ENCODE data around the gene GRK6. TPM values are rescaled to one million over a fixed set of nuclear protein-coding genes. Genes with fewer than 3 reads are reported as not detected.

The GRK6 gene
- total and polyA plus RNA-seq, 9 of the 15 experiments (the other 6 are each of a cell fraction or from before 2014, with no cell fraction given): 0.63 to 122 (median 44.5) TPM

DNA sequence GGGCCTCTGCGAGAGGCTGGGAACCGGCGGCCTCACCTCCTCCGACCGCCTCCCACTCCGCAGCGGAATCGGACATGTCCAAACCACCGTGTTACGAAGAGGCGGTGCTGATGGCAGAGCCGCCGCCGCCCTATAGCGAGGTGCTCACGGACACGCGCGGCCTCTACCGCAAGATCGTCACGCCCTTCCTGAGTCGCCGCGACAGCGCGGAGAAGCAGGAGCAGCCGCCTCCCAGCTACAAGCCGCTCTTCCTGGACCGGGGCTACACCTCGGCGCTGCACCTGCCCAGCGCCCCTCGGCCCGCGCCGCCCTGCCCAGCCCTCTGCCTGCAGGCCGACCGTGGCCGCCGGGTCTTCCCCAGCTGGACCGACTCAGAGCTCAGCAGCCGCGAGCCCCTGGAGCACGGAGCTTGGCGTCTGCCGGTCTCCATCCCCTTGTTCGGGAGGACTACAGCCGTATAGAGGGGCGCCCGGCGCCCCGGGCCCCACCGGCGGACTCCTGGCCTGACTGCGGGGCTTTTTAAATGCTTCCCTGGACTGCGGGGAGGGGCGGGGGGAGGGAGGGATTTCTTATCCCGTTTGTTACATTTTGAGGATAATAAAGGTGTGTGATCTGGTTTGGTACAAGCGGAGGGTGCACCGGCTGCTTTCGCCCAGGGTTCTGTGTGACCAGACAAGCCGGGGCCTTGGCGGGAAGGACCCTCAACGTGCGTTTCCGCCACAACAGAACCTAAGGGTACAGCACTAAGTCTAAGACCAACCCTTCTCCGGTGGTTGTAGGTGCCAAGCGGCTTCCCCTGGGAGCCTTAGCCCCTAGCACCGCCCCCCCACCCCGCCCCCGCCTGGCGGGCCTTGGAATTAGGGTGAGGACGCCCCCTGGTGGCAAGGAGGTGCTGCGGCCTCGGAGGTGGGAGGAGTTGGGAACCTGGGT lies 29.4 kb downstream of the GRK6 start (continued):
- TF ChIP-seq, protein P1, sequence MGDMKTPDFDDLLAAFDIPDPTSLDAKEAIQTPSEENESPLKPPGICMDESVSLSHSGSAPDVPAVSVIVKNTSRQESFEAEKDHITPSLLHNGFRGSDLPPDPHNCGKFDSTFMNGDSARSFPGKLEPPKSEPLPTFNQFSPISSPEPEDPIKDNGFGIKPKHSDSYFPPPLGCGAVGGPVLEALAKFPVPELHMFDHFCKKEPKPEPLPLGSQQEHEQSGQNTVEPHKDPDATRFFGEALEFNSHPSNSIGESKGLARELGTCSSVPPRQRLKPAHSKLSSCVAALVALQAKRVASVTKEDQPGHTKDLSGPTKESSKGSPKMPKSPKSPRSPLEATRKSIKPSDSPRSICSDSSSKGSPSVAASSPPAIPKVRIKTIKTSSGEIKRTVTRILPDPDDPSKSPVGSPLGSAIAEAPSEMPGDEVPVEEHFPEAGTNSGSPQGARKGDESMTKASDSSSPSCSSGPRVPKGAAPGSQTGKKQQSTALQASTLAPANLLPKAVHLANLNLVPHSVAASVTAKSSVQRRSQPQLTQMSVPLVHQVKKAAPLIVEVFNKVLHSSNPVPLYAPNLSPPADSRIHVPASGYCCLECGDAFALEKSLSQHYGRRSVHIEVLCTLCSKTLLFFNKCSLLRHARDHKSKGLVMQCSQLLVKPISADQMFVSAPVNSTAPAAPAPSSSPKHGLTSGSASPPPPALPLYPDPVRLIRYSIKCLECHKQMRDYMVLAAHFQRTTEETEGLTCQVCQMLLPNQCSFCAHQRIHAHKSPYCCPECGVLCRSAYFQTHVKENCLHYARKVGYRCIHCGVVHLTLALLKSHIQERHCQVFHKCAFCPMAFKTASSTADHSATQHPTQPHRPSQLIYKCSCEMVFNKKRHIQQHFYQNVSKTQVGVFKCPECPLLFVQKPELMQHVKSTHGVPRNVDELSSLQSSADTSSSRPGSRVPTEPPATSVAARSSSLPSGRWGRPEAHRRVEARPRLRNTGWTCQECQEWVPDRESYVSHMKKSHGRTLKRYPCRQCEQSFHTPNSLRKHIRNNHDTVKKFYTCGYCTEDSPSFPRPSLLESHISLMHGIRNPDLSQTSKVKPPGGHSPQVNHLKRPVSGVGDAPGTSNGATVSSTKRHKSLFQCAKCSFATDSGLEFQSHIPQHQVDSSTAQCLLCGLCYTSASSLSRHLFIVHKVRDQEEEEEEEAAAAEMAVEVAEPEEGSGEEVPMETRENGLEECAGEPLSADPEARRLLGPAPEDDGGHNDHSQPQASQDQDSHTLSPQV (IDR thresholded peaks at IDR 0.05): 0 out of 2 replicates have a peak, but pooled peaks have one; percentile 26
- TF ChIP-seq, protein P2, sequence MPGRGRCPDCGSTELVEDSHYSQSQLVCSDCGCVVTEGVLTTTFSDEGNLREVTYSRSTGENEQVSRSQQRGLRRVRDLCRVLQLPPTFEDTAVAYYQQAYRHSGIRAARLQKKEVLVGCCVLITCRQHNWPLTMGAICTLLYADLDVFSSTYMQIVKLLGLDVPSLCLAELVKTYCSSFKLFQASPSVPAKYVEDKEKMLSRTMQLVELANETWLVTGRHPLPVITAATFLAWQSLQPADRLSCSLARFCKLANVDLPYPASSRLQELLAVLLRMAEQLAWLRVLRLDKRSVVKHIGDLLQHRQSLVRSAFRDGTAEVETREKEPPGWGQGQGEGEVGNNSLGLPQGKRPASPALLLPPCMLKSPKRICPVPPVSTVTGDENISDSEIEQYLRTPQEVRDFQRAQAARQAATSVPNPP (IDR thresholded peaks at IDR 0.05; ENCODE audit: borderline replicate concordance, insufficient read depth, insufficient read length): no peak
- TF ChIP-seq, protein P3, sequence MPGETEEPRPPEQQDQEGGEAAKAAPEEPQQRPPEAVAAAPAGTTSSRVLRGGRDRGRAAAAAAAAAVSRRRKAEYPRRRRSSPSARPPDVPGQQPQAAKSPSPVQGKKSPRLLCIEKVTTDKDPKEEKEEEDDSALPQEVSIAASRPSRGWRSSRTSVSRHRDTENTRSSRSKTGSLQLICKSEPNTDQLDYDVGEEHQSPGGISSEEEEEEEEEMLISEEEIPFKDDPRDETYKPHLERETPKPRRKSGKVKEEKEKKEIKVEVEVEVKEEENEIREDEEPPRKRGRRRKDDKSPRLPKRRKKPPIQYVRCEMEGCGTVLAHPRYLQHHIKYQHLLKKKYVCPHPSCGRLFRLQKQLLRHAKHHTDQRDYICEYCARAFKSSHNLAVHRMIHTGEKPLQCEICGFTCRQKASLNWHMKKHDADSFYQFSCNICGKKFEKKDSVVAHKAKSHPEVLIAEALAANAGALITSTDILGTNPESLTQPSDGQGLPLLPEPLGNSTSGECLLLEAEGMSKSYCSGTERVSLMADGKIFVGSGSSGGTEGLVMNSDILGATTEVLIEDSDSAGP (CRISPR knock-in tag; IDR thresholded peaks at IDR 0.05): no peak
- peak; percentile 44; the same call in 1 of the 2 replicates for TF ChIP-seq KLF16 (IDR thresholded peaks at IDR 0.05)
- no peak for TF ChIP-seq GTF2E2 (tag; IDR thresholded peaks at IDR 0.05)
- TF ChIP-seq U2AF2 (optimal IDR thresholded peaks at IDR 0.05; ENCODE audit: low read depth, low read length): no peak
- TF ChIP-seq HOXB6 (CRISPR knock-in tag; IDR thresholded peaks at IDR 0.05; ENCODE audit: borderline replicate concordance): no peak
- TF ChIP-seq TEAD4 (IDR thresholded peaks at IDR 0.05; ENCODE audit: low read length): peak; percentile 37; the same call in 1 of the 2 replicates
- no peak for TF ChIP-seq TEAD4 (CRISPR knock-in tag; IDR thresholded peaks at IDR 0.05; ENCODE audit: borderline replicate concordance)
- TF ChIP-seq, protein P4, sequence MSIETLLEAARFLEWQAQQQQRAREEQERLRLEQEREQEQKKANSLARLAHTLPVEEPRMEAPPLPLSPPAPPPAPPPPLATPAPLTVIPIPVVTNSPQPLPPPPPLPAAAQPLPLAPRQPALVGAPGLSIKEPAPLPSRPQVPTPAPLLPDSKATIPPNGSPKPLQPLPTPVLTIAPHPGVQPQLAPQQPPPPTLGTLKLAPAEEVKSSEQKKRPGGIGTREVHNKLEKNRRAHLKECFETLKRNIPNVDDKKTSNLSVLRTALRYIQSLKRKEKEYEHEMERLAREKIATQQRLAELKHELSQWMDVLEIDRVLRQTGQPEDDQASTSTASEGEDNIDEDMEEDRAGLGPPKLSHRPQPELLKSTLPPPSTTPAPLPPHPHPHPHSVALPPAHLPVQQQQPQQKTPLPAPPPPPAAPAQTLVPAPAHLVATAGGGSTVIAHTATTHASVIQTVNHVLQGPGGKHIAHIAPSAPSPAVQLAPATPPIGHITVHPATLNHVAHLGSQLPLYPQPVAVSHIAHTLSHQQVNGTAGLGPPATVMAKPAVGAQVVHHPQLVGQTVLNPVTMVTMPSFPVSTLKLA (conservative IDR thresholded peaks at IDR 0.05): no peak; a peak in 1 of 4 replicates
- TF ChIP-seq, protein P5, sequence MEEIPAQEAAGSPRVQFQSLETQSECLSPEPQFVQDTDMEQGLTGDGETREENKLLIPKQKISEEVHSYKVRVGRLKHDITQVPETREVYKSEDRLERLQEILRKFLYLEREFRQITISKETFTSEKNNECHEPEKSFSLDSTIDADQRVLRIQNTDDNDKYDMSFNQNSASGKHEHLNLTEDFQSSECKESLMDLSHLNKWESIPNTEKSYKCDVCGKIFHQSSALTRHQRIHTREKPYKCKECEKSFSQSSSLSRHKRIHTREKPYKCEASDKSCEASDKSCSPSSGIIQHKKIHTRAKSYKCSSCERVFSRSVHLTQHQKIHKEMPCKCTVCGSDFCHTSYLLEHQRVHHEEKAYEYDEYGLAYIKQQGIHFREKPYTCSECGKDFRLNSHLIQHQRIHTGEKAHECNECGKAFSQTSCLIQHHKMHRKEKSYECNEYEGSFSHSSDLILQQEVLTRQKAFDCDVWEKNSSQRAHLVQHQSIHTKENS (CRISPR knock-in tag; IDR thresholded peaks at IDR 0.05): no peak
- no peak for TF ChIP-seq CEBPG (CRISPR knock-in tag; IDR thresholded peaks at IDR 0.05)
- TF ChIP-seq CEBPG (tag; conservative IDR thresholded peaks at IDR 0.05 in 1 of 2, IDR thresholded peaks at IDR 0.05 in 1 of 2): no peak
- no peak for TF ChIP-seq PHB2 (IDR thresholded peaks at IDR 0.05; ENCODE audit: low read depth)

All from K562 (cell line).